ENCODE measurements around the gene ITGB4.
"Not testable (repeated sequence)": the region's sequence is repeated elsewhere in the genome, so short reads cannot be mapped to it uniquely, and the experiment has no call there.

ITGB4 gene

DNA sequence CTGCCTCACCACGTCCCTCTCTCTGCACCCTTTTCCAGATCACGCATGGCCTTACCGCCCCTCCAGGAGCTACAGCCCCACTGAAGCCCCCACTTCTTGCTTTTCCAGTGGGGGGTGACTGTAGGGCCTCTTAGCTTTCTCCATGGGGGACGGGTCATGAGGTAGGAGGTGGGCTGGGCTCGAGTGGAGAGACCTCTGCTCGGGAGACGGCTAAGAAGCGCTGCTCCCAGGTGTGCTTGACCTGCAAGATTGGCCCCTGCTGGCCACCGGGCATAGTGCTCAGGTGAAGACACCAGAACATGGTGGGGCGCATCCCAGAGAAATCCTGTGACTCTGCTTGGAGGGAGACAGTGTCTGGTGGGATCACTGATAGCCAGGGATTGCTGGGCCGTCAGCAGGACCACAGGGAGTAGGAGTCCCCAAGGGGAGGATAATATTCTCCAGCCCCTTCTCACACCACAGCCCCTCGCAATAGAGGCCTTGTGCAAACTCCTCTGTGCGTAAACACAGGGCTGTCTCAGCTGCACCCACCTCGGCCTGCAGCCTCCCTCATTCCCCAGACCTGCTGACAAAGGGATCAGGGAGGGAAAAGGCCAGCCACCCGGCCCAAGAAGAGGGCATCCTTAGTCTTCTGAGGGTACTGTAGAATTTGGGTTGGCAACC, 52.7 kb downstream of the ITGB4 start:
- DNase-seq = no peak

DNA sequence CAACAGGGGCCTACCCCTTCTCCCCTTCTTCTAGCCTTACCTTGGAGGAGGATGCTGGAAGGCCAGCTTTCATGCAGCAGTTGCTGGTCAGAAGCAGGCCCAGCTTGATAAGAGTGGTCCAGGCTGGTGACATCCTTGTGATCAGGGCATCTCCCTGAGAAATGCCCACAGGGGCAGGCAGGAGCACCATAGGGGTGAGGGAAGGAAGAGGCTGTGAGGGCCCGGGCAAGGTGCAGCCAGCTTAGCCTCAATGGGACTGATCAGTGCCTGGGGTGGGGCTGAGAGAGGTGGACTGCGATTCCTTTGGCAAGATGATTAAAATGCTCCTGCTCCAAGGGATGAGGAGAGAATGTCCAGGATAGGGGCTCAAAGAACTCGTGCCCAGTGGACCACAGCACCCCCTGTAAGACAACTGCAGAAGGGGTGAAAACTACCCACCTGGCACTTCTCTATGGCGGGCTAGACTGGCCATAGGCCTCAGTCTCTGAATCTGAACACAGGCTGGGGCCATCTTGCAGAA, 53.3 kb downstream of the ITGB4 start:
- no peak for DNase-seq

DNA sequence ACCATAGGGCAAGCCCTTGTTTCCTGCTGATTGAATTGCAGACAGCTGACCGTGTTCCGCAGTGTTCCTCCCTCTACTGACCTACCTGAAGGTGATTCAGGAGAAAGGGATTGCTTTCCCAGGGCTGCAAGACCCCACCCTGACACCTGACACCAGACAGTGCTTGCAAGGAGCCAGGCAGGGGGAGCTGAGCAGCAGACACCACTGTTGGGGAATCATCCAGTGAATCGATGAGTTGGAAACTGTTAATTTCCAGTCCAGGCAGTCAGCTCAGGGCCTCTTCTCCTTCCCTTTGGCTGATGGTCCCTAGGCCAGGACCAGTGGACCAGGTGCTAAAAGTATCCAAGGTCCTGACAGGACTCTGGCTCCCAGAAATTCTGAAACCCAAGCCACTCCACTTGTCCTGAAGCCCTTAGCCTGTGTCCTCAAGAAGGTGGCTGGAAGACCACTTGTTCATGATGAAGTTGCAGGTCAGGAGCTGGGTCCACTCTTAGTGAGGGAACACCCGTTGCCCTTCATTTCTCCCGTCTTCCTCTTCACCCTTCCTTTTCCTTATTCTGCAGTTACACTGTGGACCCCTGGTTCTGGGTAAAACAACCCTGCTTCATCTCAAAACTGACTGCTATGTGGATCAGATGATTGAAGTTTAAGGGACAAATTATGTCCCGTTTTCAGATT, 53.9 kb downstream of the ITGB4 start:
- DNase-seq = no peak

DNA sequence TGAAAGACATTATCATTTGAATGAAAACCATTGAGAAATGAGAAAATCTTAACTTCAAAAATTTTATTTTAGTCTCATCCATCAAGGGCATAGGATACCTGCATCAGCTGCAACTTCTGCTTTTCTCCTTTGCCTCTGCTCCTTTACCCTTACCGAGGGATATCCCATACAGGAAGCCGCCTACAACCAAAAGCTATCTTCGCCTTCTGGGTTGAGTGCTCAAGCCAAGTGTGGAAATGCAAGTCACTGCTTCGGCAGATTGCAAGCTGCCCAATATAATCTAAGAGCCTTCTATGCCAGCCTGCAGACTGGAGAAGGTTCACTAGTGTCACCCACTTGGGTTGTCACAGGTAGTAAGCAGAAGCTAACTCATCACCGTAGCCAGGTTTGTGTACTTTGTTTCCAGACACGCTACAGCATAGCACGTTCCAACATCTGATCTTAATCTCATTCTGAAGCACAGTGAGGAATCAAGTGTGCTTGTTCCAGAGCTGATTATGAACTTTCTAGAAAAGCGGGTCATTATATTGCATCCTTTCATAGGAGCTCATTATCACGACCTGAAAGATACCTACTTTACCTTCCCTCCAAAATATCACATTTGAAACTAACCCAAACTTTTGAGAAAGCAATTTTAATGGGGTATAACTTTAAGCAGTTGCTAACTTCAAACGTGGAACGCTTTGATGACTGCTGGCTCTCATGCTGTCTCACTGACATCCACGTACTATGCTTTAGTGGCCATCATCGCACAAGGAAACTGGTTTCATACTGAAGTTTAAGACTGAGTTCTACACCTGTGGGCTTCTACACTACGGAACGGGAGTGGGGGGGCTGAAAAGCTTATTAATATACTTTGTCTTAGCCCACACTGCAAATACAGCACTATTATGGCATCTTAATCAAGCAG, 55.4 kb downstream of the ITGB4 start:
- DNase-seq = no peak

DNA sequence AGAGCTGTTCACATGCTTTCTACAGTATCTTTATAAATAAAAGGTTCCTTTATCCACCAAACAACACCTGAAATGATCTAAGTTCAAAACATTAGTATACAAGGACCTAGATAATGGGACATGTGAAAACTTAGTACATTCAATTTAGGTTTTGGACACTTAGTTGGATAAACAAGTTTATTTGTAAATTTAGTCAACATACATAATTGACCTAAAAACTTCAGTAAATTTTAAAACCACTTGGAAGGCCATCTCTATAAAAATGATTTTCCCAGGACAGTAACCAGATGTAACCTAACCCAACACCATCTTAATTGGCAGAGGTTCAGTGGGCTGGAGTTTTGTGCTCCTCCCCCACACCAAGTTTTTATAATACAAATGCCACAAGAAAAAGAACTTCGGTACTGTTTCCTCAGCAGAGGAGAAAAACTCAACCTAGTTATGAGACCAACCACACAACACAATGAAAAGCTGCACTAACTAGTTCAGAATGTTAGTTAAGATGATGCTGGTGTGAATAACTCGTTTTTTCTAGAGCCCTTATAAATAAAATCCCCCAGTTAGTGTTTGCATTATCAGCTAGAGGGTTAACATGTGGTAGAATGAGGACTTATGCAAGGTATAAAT, 56.1 kb downstream of the ITGB4 start:
- DNase-seq = no peak

DNA sequence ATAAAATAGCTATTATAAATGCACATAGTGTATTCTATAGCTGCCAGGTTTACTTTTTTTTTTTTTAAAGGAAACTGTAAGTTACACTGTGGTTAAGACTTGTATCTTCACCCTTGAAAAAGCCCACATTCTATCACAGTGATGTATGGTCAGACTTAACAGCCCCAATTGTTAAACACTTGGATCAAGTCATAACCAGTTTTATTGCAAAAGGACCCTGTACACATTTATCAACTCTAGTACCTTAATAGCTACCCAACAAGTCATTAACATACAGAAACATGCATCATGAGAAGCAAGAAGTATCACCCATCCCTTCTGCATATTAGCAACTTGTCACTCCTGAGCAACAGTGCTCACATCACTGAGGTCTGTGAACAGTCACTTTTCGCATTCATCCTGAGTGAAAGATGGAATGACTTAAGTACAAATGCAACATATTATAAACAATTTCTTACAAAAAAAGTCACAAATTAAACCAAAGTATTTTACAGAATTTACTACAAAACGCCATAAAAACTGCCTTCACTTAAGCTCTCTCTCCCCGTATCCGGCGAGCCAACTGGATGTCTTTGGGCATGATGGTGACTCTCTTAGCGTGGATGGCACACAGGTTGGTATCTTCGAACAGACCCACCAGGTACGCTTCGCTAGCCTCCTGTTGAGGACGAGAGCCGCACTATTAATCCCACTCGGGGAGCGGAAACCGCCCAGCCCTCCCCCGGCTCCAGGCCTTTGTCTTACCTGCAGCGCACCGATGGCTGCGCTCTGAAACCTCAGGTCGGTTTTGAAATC, 57.0 kb downstream of the ITGB4 start:
- not testable (repeated sequence) for DNase-seq

DNA sequence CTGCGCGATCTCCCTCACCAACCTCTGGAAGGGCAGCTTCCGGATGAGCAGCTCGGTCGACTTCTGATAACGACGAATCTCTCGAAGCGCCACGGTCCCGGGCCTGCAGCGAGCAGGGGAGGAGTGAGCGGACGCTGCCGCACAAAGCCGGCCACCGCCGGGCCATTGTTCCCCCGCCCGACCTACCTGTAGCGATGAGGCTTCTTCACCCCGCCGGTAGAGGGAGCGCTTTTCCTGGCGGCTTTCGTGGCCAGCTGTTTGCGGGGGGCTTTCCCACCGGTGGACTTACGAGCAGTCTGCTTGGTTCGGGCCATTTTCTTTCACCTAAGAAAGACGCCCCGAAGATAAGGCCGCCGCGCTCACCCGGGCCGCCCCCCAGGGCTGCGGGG, 57.6 kb downstream of the ITGB4 start:
- no peak for DNase-seq

DNA sequence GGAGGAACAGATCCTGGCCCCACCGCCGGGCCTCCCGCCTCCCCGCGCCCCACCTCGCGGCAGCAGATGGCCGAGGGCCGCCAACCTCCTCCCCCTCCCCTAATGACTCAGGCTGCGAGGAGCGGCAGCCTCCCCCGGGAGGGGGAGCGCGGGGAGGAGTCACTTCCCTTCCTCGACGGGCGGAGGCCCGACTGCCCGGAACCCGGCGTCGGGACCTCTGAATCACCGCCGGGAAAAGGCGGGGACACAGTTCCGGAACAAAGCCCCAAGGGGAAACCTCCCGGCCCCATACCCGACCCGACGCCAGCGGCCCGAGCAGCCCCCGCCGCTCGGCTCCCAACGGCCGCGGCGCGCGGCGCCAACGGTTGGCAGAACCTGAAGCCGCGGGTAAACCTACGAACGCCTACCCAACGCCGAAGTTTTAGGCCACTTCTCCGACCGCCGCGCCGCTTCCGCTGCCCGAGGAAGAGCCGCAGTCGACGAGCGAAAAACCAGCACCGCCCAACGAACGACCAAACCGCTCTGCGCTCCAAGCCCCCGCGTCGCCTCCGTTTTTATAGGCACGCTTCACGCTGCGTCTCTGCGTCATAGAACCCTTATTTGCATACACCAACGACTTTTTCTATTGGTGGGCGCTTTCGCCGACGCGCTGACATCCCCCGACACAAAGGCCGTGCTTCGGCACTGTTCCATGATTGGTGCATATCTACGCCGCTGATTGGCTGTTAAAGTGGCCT, 58.2 kb downstream of the ITGB4 start:
- peak; percentile 96 for DNase-seq

DNA sequence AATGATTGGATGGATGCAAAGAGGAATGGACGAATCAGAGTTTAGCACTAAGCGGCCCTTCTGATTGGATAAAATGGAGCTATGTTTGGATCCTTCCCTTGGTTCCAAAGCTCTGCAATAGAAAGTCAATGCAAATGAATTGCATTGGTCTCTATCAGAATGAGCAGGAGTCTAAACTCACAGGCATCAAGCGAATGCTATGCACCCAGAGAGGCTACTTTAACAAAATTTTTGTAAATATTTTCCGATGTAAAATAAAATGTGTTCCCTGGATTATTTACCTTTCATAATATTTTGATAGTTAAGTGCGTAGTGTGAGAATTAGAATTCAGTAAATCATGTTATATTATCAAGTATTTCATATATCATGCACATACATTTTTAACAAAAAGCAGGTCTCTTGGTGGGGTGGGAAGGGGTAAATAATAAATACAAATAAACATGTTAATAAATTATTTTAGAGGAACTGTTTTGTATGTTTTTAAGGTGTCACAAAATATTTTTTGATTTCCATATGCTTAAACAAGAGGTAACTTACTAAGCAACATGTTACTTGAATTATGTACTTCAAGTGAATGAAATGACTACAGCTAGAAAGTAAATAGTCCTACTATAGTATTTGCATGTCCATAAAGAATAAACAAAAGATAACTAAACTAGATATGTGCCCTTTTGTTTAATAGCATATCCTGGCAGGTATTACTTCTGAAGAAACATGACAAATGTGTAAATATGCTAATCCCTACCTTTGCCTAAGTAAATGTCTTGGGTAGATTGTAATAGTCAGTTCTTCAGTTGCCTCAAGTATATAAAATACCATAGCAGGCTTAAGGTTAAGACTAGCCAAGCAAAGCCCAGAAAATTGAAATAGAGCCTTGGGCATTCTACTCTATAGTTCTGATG, 59.0 kb downstream of the ITGB4 start:
- no peak for DNase-seq

DNA sequence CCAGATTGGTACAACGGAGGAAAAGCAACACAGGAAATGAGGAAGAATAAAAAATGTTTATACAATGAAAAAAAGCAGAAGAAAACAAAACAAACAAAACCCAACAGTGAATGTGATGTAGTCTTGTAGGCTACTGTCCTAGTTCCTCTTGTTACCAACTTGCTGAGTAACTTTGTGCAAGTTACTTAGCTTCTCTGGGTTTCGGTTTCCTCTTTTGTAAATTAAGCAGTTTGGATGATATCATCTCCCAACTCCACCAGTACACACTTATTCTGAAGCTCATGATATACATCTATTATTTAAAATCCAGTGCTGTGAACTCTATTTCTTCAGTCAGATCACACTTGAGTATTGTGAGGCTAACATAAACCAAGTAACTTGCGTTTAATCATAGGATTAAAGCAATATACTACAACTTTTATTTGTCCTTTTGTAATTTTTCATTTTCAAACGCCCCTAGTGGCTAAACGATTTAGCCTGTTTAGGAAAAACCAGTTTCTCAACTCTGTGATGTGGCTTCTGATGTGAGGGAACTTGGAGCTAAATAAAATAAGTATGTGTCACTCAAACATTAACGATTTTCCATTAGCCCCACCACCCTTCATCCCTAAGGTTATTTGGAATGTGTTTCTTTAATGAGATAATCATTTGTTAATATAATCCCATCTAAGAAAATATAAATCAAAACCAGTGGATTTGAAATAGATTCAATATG, 62.0 kb downstream of the ITGB4 start:
- DNase-seq = no peak

DNA sequence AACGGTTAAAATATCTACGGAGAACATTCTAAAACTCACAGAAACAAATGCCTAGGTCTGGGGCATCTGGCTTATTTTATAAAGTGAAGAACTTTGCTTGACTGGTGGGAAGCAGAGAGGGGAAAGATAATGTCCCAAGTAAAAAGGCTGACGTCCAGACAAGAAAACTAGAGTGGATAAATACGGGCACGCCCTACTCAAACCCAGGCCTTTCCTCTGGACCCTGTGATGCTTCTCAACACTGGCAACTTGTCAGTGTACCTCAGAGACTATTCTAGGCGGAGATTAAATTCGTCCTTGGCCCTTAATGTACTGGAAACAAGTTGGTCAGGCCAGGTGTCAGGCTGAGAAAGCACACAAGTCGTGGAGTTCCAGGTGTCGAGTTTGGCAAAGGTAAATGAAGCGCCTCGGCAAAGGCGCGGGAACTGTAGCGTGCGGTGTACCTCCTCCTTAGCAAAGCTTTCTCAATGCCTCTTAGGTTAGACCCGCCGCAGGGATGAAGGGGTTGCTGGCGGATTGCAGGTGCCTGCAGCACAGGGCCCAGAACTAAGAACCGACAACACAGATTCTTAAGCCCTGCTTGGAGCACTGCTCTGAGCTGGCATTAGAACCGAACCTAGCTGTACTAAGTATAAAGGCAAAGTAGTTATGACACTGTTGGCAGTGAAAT, 62.7 kb downstream of the ITGB4 start:
- DNase-seq = no peak

DNA sequence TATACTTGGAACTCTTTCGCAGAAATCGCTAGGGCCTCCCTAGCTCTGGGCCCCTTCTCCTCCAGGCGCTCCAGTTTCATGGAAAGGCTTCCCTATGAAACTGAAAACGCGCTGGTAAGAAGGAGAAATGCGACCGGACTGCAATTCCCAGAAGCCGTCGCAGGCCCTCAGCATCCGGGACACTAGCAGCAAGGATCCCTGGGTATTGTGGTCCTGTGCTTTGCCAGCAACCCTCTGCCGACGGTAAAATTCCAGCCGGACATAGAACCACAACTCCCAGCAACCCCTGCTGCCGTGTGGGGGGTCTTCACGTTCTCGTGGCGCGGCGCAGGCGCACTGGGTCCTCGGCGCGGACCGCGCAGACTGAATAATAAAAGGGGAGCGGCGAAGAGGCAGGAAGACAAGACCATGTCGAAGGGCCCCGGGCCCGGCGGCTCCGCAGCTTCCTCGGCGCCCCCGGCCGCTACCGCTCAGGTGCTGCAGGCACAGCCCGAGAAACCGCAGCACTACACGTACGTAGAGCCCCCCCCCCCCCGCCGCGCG, 63.3 kb downstream of the ITGB4 start, which contains the start of gene UNK:
TSS of gene UNK (plus strand) at position 334 of the 543 bp plus-strand sequence. CDS start at position 409, 75 bp downstream.
- peak; percentile 97 for DNase-seq

DNA sequence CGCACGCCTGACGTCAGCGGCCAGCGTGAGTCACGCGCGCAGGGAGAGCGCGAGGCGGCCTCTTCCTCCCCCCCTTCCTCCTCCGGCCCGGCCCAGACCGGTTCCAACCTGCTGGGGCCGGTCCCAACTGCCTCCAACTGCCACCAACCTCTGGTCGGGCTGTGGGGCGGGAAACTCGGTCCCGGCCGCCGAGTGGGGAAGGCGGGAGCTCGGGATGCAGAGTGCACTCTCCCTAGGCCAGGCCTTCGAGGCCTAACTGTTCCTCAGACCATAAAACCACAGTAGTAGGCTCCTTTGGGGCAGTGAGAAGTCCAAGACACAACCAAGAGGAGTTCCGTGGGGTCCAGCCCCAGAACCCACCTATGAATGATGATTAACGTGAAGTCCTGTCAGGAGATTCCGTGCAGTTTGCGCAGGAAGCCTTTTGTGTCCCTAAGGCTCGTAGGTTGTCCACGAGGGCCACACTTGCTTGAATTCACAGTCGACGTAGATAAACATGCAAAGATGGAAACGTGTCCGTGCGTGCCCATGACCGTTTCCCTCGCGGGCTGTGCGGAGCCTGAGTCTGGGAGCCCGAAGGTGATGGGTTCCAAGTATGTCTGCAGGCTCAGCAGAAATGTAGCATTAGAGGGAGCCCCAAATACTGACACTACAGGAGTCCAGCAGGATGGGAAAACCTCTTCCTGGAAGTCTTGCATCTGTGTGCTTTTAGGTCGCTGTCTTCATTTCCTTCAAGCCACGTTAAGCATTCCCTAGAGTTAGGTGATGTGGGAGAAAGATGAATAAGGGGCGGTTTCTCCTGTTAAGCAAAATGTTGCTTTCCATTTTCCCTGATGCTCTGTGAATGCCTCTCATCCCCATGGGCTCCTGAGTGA, 64.0 kb downstream of the ITGB4 start:
- DNase-seq = no peak

DNA sequence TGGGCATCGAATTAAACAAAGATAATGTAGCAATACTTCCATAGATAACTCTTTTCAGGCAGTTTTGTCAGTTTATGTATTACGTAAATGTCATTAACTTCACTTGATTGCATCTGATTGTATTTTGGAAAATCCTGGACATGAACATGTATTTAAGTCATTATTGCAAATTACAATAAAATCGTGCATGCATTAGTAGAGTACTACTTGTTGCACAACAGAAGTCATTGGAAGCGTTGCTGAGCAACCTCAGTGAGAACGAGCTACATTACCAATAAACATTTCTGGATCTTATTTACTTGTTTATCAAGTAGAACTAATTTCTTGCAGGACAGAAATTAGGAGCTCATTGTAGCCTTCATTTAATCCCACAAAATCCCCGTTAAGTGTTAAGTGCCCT, 70.0 kb downstream of the ITGB4 start:
- DNase-seq = no peak

DNA sequence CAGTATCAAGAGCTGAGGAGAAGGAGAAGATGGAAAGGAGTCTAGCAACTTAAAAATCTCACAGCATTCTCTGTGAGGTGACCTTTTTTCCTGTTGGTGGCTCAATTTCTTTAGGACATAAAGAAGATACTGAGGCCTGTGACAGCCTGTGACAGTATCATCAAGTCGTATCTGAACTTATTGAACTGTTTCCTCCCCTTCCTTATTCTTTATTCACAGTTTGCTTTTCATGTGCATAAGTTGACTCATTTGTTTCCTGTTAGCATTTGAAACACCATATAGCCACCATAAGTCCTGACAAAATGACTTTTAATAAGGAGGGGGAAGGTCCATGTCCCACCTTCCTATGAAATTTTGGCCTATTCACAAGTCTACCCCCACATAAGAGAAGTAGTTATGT, 72.2 kb downstream of the ITGB4 start:
- DNase-seq = no peak

DNA sequence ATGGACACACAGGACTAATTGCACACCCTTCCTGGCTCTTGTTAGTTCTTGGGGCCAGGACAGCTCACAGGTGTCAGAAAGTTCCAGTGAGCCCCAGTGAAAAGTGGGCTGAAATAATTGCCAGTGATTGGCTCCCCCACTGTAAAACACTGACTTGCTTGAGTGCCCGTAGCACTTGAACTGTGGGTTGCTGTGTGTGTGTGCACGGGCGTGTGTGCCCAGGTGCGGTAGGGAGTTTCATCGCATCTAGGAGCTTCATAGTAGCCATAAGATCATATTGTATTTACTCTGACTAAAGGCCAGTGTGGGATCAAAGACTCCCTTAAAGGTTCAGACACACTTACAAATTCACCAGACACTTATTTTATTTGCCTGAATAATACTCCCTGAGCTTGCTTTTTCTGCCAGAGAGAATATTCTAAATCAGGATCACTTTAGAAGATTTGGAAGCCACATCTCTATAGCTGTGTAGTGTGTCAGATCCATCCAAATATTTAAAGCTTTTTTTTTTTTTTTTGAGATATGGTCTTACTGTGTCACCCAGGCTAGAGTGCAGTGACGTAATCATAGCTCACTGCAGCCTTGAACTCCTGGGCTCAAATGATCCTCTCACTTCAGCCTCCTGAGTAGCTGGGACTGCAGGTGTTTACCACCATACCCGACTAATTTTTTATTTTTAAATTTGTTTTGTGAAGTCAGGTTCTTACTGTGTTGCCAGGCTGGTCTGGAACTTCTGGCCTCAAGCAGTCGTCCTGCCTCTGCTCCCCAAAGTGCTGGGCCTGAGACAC, 74.8 kb downstream of the ITGB4 start:
- no peak for DNase-seq

DNA sequence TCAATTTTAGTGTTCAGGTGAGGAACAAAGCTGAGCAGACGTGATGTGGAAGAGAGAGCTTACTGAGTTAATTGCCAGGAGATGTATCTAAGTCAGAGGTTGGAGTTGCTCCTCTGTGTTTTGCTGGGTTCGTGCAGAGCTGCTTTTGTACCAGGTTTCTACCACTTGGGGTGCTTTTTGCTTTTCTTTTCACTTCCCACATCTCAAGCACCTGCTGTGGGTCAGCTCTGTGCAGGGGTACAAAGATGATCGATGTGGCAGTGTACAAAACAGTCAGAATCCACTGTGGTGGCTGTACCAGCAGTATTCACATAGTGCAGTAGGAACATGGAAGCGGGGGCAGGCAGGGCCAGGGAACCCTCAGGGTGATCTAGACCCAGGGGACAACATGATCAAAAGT, 78.1 kb downstream of the ITGB4 start:
- no peak for DNase-seq
